SU-DHL-6 (cell line): Measurements from ENCODE around the gene TRIM59.

Source experiments
- CTCF ChIP-seq: fragments of 200-600 bp; sonication (generic); IDR thresholded peaks from one replicate; pipeline ENCODE4 v1.5.1; 2017; ENCODE audit warnings: antibody characterized with exemption, mild to moderate bottlenecking, low read length, moderate library complexity; ENCODE audit not compliant: insufficient read depth, poor library complexity, severe bottlenecking
- EZH2phosphoT487 ChIP-seq: fragments of 200-600 bp; sonication (generic), shearing (Covaris generic); conservative IDR thresholded peaks from 2 replicates; pipeline ENCODE4 v1.6.1; 2018; ENCODE audit warnings: mild to moderate bottlenecking, antibody characterized with exemption, low read length, moderate library complexity, mixed read lengths

- TF ChIP-seq CTCF: no peak
- no peak for TF ChIP-seq EZH2phosphoT487
These were observed 48.6 kb upstream of the TRIM59 start for GRCh38 chr3:160498202-160498601.
